GM23248 (cell line): ENCODE results near the gene BTAF1.

Experiments used
- EZH2 ChIP-seq: fragments of 200-600 bp; sonication (generic); IDR thresholded peaks from 2 replicates; pipeline ENCODE4 v1.6.1; 2018; ENCODE audit warnings: antibody characterized with exemption, mild to moderate bottlenecking; ENCODE audit not compliant: insufficient read depth, poor library complexity, severe bottlenecking
- EZH2phosphoT487 ChIP-seq: fragments of 200-600 bp; sonication (generic); IDR thresholded peaks from 2 replicates; pipeline ENCODE4 v1.6.1; 2018; ENCODE audit warnings: antibody characterized with exemption, moderate library complexity, mild to moderate bottlenecking, low read depth; ENCODE audit not compliant: insufficient read depth

DNA sequence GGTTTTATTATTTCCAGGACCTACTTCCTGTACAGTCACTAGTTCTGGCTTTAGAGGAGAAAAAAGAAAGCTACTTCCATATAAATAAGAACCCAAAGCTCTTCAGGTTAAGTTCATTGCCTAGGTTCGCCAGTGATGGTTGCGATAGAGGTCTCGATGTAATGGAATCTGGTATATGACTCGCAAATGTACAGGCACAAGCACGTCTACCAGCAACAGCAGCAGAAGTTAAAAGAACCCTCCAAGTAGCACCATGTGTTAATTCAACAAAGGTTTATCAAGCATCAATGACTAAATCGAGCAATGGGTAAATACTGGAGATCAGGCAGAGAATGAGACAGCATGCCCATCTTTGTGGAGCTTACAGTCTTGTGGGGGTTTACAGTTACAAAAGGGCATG is 155.4 kb downstream of the BTAF1 start:
- TF ChIP-seq EZH2phosphoT487, result no peak
- TF ChIP-seq EZH2, result no peak
